Fibroblast of lung (primary cell): ENCODE results near the gene PTPRM.

ENCODE experiments used
- EZH2 ChIP-seq: IDR thresholded peaks from 2 replicates; pipeline ENCODE4 v1.5.1; 2012; ENCODE audit warnings: low read length, control low read depth, mild to moderate bottlenecking; ENCODE audit errors: missing control alignments
- TF ChIP-seq, protein P1 (sequence below), 2 donors: IDR thresholded peaks in 1 of 2; conservative IDR thresholded peaks in 1 of 2; 1 replicate in 1 of 2; 2 replicates in 1 of 2; pipeline ENCODE4 v1.5.1; 2011 to 2012; ENCODE audit warnings: low read length in 2 of 2, control low read depth in 1 of 2, inconsistent platforms in 1 of 2, low read depth in 1 of 2, mild to moderate bottlenecking in 1 of 2

GRCh38 chr18:8332286-8332685 lies 765.2 kb downstream of the PTPRM start:
- no peak for TF ChIP-seq EZH2
- TF ChIP-seq, protein P1, sequence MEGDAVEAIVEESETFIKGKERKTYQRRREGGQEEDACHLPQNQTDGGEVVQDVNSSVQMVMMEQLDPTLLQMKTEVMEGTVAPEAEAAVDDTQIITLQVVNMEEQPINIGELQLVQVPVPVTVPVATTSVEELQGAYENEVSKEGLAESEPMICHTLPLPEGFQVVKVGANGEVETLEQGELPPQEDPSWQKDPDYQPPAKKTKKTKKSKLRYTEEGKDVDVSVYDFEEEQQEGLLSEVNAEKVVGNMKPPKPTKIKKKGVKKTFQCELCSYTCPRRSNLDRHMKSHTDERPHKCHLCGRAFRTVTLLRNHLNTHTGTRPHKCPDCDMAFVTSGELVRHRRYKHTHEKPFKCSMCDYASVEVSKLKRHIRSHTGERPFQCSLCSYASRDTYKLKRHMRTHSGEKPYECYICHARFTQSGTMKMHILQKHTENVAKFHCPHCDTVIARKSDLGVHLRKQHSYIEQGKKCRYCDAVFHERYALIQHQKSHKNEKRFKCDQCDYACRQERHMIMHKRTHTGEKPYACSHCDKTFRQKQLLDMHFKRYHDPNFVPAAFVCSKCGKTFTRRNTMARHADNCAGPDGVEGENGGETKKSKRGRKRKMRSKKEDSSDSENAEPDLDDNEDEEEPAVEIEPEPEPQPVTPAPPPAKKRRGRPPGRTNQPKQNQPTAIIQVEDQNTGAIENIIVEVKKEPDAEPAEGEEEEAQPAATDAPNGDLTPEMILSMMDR (conservative IDR thresholded peaks at IDR 0.05 in 1 of 2, IDR thresholded peaks at IDR 0.05 in 1 of 2; ENCODE audit: low read depth in 1 of 2, low read length in 2 of 2): no peak
